K562 (cell line): ENCODE measurements around the gene ERC2. TPM values are rescaled to one million over a fixed set of nuclear protein-coding genes. Genes with fewer than 3 reads are reported as not detected.

ENCODE experiments used
- ATAC-seq: fragments of 200-7000 bp; cut with Tn5 transposase; 3 replicates; pipeline ENCODE4 v1.9.1; 2020; ENCODE audit warnings: moderate library complexity
- BruUV-seq: library from RNA; stranded (reverse); fragments of 400-500 nt; replicated peaks from 2 replicates; lab custom pipeline; 2021; lab: Mats Ljungman, UMichigan
- CTCF ChIA-PET: fragments of 300-600 bp; formaldehyde crosslinking; extraction: SDS; loops from one replicate; lab custom pipeline; 2021; ENCODE audit warnings: low intra/inter-chr PET ratio; lab: Yijun Ruan, JAX
- POLR2A ChIA-PET: fragments of 300-600, 350-650 bp; sonication (Branson Sonifier 250); formaldehyde crosslinking; extraction: SDS; loops from one replicate; lab custom pipeline; 2021; ENCODE audit warnings: antibody characterized with exemption, inconsistent platforms; lab: Yijun Ruan, JAX
- DNase-seq, 4 experiments: peaks; one replicate each; pipeline versions ENCODE4 v3.0.0 to v3.0.0-alpha.2; 2011 to 2018; ENCODE audit warnings: low spot score in 3 of 4, mixed read lengths in 3 of 4; ENCODE audit errors: extremely low read depth in 1 of 4
- FAIRE-seq: peaks from 2 replicates; lab custom pipeline; 2011; peaks lifted over from hg19 to GRCh38; lab: Jason Lieb, UNC
- H2AFZ ChIP-seq: 2 replicates; pipeline ENCODE4 v1.6.0; 2011; ENCODE audit warnings: low read depth, low read length, control low read depth, inconsistent platforms
- H3K27ac ChIP-seq: fragments of 200-600 bp; 3 replicates; pipeline ENCODE4 v1.8.0; 2011; ENCODE audit warnings: low read depth, mild to moderate bottlenecking, control low read depth, inconsistent platforms, low read length, moderate library complexity, mixed read lengths; ENCODE audit errors: extremely low read depth
- H3K27me3 ChIP-seq, 2 experiments: fragments of 300-600 bp in 1 of 2; 2 replicates in 1 of 2; 3 replicates in 1 of 2; pipeline versions ENCODE4 v1.6.0 to v1.8.0; 2011; ENCODE audit warnings: inconsistent platforms in 2 of 2, low read length in 2 of 2, mild to moderate bottlenecking in 1 of 2, mixed read lengths in 1 of 2, moderate library complexity in 1 of 2; ENCODE audit not compliant: control insufficient read depth in 2 of 2, insufficient read depth in 2 of 2
- H3K36me3 ChIP-seq: fragments of 300-600 bp; 3 replicates; pipeline ENCODE4 v1.8.0; 2011; ENCODE audit warnings: mild to moderate bottlenecking, low read length, inconsistent platforms; ENCODE audit not compliant: control insufficient read depth, insufficient read depth
- H3K4me1 ChIP-seq, 2 experiments: fragments of 200-600 bp in 1 of 2; replicated peaks in 1 of 2; 2 replicates in 1 of 2; 3 replicates in 1 of 2; pipeline versions ENCODE4 v1.5.1 to v1.8.0; 2011; ENCODE audit warnings: inconsistent platforms in 2 of 2, low read length in 2 of 2, mild to moderate bottlenecking in 1 of 2, mixed read lengths in 1 of 2, moderate library complexity in 1 of 2; ENCODE audit not compliant: control insufficient read depth in 2 of 2, insufficient read depth in 2 of 2
- H3K4me2 ChIP-seq: 2 replicates; pipeline ENCODE4 v1.6.1; 2011; ENCODE audit warnings: low read length, control low read depth, inconsistent platforms, mixed read lengths; ENCODE audit not compliant: insufficient read depth
- H3K4me3 ChIP-seq: fragments of 200-600 bp; sonication (generic), shearing (Covaris generic); 2 replicates; pipeline ENCODE4 v1.5.1; 2016; ENCODE audit warnings: control low read depth, inconsistent platforms
- H3K79me2 ChIP-seq: fragments of 200-600 bp; 3 replicates; pipeline ENCODE4 v1.8.0; 2011; ENCODE audit warnings: low read length, inconsistent platforms; ENCODE audit not compliant: control insufficient read depth, insufficient read depth
- H3K9ac ChIP-seq, 2 experiments: 2 replicates each; pipeline versions ENCODE4 v1.6.0 to v1.6.1; 2011; ENCODE audit warnings: low read depth in 2 of 2, low read length in 2 of 2, control low read depth in 1 of 2, inconsistent platforms in 1 of 2, mild to moderate bottlenecking in 1 of 2, mixed read lengths in 1 of 2; ENCODE audit not compliant: insufficient read depth in 1 of 2
- H3K9me1 ChIP-seq: one replicate; pipeline ENCODE4 v1.6.0; 2011; ENCODE audit warnings: inconsistent platforms, mild to moderate bottlenecking, low read length, moderate library complexity; ENCODE audit not compliant: control insufficient read depth, insufficient read depth
- H3K9me3 ChIP-seq: replicated peaks from 2 replicates; pipeline ENCODE4 v1.5.1; 2011; ENCODE audit warnings: low read depth, low read length, inconsistent platforms; ENCODE audit not compliant: control insufficient read depth, insufficient read depth
- H4K20me1 ChIP-seq: replicated peaks from 2 replicates; pipeline ENCODE4 v1.6.1; 2011; ENCODE audit warnings: low read length, inconsistent platforms, mixed read lengths; ENCODE audit not compliant: control insufficient read depth, insufficient read depth
- ZNF184 ChIP-seq: sonication (generic); formaldehyde crosslinking; IDR thresholded peaks from 2 replicates; pipeline ENCODE4 v1.5.0; 2020; ENCODE audit warnings: missing genetic modification reagents
- WGBS: fragments of 100-300 bp; shearing (Covaris generic); methylation state at CpG from one replicate; pipeline ENCODE4 v1.1.6; 2016; ENCODE audit warnings: low coverage, mixed read lengths; ENCODE audit not compliant: insufficient coverage; ENCODE audit errors: missing lambda C conversion rate; 5-methylcytosine and 5-hydroxymethylcytosine counted together
- in situ Hi-C: fragments of 300-500 bp; cut with MboI; formaldehyde crosslinking; loops from 4 replicates; pipeline ENCODE4 v1.15.0; 2018; ENCODE audit warnings: inconsistent platforms, mixed read lengths
- intact Hi-C: fragments of 100-400 bp; cut with micrococcal nuclease; formaldehyde crosslinking; loops from 2 replicates; pipeline ENCODE4 v1.14.2; 2022
- polyA plus RNA-seq, 8 experiments: library from polyadenylated mRNA; depleted of rRNA in 4 of 8; stranded (reverse) in 5 of 8; unstranded in 3 of 8; fragments of >200 nt; fragmentation: Nextera tagmentation in 2 of 8; fragmentation: Illumina TruSeq in 1 of 8; extraction: Ambion mirVana in 2 of 8; extraction: Trizol in 1 of 8; gene quantifications; 2 replicates each; pipeline versions ENCODE4 v1.2.1 to v1.2.3, GENCODE V29; 2011 to 2014; ENCODE audit warnings: inconsistent platforms in 1 of 8, missing spikeins in 1 of 8
- total RNA-seq, 7 experiments: library from RNA; depleted of rRNA in 6 of 7; stranded (reverse); fragments of >200 nt in 6 of 7; fragmentation: Illumina TruSeq in 2 of 7; extraction: Trizol in 2 of 7; gene quantifications; 2 replicates each; pipeline versions ENCODE4 v1.2.1 to v1.2.3, GENCODE V29; 2011 to 2021; ENCODE audit warnings: low replicate concordance in 1 of 7
- TF ChIP-seq, protein P1 (sequence below), 3 experiments: fragments of 200-800 bp in 1 of 3; sonication (Bioruptor generic) in 1 of 3; sonication (generic) in 1 of 3; formaldehyde crosslinking in 1 of 3; IDR thresholded peaks; 2 replicates each; pipeline versions ENCODE4 v1.6.1 to v1.8.0; 2016 to 2022; ENCODE audit warnings: mild to moderate bottlenecking in 2 of 3, missing compliant biosample characterization in 2 of 3, missing genetic modification characterization in 2 of 3, missing genetic modification reagents in 1 of 3

The ERC2 gene
- total and polyA plus RNA-seq, 9 of the 15 experiments (the other 6 are each of a cell fraction or from before 2014, with no cell fraction given) = 0.04 to 0.18 (median 0.07) TPM; not detected in 2

DNA sequence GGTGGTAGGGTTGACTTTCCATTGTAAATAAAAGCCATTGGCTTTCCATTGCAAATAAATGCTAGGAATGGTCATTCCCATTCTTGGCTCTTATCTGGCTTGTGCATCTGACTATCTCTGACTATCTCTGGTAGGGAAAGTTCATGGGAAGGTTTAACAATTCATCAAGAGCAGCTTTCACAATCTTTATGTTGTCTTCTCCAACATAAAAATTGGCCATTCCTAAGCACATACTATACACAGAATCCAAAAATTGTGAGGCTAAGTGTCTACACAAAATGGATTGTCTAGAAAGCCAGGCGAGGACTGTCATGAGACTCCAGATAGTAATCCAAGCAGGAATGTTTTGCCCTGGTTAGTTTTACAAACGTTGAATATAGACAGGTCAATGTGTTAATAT, 926.8 kb downstream of the ERC2 start (continued):
- TF ChIP-seq, protein P1, sequence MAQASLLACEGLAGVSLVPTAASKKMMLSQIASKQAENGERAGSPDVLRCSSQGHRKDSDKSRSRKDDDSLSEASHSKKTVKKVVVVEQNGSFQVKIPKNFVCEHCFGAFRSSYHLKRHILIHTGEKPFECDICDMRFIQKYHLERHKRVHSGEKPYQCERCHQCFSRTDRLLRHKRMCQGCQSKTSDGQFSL (CRISPR knock-in tag; IDR thresholded peaks at IDR 0.05) = no peak
- TF ChIP-seq, protein P1 (tag; IDR thresholded peaks at IDR 0.05) = no peak

DNA sequence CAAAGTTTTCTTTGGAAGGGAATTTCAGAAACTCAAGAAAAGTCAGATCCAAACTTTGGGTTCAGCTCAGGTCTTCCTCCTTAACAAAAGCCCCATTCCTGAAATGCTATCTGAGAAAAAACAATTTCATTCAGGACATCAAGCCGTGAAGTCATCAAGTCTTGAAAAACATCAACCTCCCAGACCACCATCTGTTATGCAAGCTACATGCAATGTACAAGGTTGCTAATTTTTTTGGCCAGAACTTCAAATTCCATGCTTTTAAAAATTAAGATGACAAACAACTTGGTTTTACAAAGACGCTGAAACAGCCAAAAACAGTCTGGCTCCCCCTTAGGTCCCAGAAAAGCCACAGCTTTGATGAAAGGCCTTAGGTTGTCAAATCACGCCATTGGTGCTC, 927.3 kb downstream of the ERC2 start:
- H4K20me1 ChIP-seq = no peaks in the 10 kb centered on the region
- no peaks in the 10 kb centered on the region for H3K9me3 ChIP-seq
- ChIA-PET POLR2A (interaction anchor here (0.6 to 0.9 kb wide), 2 partner anchors 38 to 1934 kb away, joined by 3 read pairs; no protein-coding TSS in a partner anchor), CTCF (no interaction called here)
- intact Hi-C loops = no loop called here
- no peak overlapping the region for H2AFZ ChIP-seq
- no peak overlapping the region for H3K27ac ChIP-seq
- H3K36me3 ChIP-seq = no peaks in the 10 kb centered on the region
- H3K4me2 ChIP-seq = no peak overlapping the region
- ATAC-seq (no peak), DNase-seq (no peak), FAIRE-seq (no peak)
- H3K27me3 ChIP-seq = no peaks in the 10 kb centered on the region
- in situ Hi-C loops = no loop called here
- 3% methylated on average over 3 of the region's 3 CpGs for WGBS
- H3K79me2 ChIP-seq = no peaks in the 10 kb centered on the region
- H3K4me1 ChIP-seq = no peaks in the 10 kb centered on the region
- H3K4me3 ChIP-seq = no peak overlapping the region
- BruUV-seq = no TSS peak
- no peaks in the 10 kb centered on the region for H3K9me1 ChIP-seq
- TF ChIP-seq ZNF184 (CRISPR knock-in tag) = no peak
- TF ChIP-seq, all 486 proteins: peak for 0
- no peak overlapping the region for H3K9ac ChIP-seq
